Measurements from ENCODE around the gene RASAL2. TPM values are rescaled to one million over a fixed set of nuclear protein-coding genes. Genes with fewer than 3 reads are reported as not detected.
"Not testable (repeated sequence)": the region's sequence is repeated elsewhere in the genome, so short reads cannot be mapped to it uniquely, and the experiment has no call there.

RASAL2 gene
- total RNA-seq, 1 experiment from 2014 or later, result 21.3 TPM

DNA sequence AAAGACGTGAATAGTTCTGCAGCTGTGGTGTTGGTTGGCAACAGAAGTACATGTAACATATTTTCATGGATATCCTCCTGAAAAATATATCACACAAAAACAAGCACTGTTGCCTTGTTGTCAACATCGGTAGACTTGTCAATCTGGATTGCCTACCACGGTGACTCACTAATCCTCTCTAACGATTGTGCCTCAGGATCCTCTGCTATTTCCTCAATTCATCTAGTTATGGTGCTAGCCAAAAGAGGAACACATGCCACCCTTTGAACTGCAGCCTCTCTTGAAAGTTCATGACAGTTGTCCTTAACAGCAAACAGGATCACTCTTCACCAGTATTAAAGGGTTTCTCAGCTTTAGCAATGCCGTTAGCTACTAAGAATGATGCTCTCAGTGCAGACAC, 25.7 kb downstream of the RASAL2 start:
- DNase-seq (ENCODE audit: low spot score), result peak; percentile 24

DNA sequence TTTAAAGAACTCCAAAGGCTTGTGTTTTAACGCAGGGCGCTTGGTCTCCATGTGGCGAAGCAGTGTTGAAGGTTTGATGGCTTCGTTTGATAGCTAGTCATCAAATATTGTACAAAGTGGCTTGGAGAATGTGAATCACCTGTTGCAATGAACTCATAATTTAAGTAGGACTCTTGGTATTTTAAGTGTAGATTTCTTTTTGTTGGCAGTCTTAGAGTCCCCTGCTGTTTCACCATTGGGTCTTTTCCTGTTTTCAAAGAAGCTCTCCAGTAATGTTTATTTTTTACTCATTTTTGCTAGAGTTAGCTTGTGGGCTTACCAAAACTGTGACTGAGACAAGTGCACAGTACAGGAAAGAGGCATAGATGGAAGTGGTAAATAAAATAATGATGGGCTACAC, 26.2 kb downstream of the RASAL2 start:
- DNase-seq (ENCODE audit: low spot score), result no peak

DNA sequence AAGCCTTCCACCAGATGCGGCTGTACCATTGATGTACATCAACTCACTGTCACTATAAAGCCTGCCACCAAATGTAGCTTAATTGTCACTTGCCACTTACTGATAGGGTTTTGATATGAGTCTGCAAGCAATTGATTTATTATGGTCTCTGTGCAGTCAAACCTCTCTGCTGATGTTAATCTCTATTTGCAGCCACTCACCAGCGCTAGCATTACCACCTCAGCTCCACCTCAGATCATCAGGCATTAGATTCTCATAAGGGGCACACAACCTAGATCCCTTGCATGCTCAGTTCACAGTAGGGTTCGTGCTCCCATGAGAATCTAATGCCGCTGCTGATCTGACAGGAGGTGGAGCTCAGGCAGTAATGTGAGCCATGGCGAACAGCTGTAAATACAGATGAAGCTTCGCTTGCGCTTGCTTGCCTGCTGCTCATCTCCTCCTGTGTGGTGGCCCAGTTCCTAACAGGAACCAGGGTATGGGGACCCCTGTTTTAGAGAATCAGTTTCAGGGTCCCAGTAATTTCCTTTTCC, 26.7 kb downstream of the RASAL2 start:
- not testable (repeated sequence) for DNase-seq (ENCODE audit: low spot score)

DNA sequence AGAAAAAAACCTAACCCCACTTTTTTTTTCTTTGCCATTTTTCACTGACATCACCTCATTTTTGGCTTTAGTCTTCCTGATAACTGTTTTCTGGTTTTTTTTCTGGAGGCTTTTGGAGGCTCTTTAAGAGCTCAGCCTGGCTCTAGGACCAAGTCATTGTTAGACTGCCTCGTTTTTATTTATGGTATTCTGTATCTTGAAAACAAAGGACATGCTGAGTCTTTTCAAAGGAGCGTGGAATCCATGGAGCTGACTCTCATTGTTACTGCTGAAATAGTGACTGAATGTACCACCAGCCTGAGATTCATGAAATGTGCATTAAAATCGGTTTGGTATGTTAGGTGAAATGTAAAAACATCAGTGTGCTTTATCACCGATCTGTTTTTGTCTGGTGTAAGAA, 28.0 kb downstream of the RASAL2 start:
- no peak for DNase-seq (ENCODE audit: low spot score)

DNA sequence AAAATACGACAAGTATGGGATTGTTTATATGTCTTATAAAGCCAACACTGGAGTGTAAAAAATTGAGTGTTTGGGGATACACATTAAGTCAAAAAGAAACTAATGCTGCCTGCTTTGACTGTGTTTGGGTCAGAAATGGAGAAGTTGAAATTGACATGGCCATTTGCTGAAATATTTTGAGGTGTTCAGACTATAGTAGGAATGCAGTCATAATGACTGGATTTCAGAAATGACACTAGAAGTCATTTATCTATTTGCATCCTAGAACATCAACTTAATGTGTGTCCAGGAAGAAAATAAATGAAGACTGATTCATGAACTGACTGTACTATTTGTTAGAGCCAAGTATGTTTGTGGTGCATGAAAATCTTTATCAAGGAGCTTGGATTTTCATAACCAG, 28.4 kb downstream of the RASAL2 start:
- DNase-seq (ENCODE audit: low spot score), result no peak

DNA sequence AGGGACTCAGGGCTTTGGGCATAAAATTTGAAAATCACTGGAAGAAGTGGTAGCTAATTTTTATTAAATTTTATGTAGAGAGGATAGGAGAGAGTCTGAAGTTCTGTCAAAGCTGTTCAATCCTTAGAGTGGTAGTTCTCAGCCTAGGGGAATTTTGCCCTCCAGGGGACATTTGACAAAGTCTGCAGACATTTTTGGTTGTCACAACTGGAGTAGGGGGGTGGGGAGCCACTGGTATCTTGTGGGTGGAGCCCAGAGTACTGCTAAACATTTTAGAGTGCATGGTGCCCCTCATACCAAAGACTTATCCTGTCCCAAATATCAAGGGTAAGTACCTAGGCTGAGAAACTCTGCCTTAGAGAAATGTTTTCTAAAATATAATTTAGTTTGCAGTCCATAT, 30.2 kb downstream of the RASAL2 start:
- DNase-seq (ENCODE audit: low spot score), result no peak

DNA sequence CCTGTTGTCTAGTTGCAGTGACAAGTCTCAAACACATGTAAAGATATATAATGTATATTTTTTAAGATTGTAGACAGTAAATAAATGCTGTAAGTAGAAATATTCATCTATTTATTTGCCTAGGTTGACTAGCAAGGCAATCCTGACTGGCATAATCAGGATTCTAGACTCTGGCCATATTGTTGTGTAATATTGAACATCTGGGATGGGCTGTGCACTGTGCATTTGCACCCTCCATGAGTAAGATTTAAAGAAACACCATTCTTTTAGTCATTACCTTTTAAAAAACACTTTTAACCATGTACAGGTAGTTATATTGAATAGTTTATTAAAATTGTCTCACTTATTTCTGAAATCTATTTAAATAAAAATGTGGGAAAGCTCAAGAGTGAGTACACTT, 32.4 kb downstream of the RASAL2 start:
- DNase-seq (ENCODE audit: low spot score), result peak; percentile 6

DNA sequence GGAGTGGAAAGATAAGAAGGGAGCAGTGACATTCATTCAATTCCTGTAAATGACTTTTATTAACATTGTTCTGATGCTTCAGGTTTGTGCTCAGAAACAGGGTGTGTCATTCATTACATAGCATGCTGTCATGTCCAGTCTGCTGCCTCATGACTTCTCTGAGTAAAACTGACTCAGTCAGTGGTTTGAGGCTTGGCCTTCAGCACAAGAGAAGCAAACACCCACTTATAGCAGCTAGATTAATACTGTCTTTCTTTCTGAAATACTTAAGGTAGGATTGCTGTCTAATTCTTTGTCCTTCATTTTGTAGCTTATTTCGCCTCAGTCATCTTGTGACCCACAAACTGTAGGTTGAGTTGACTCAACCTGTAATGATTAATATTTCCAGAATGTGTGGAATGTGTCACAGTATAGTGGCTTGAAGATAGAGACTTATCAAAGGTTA, 32.9 kb downstream of the RASAL2 start:
- peak; percentile 66 for DNase-seq (ENCODE audit: low spot score)

DNA sequence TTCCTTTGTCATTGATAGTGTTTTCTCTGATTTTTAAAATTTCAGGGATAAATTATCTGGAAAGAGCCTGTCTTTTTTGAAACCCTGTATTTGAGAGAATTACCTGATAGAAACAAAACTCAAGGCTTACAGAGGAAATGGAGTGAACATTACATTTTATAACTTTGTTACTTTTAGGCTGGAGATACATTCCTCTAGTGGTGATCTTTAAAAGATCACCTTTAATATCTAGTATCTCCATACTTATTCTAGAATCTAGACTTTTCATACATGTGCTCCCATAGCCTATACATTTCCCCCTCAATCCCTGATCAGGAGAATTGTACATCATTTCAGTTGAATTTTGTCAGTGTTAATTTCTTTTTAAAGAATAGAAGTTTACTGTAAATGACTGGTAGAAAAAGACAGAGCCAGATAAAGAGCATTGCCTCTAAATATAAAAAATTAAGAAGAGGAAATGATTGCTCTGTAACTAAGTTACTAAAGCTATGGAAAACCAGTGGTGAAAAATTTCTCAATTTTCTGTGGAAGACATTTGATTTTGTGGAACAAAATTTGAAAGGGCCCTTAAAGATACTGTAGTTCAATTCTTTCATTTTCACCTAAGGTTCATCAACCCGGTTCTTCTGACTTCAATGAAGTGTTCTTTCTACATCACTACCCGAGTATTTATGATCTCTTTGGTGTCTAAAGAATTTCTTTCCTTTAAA, 33.7 kb downstream of the RASAL2 start:
- no peak for DNase-seq (ENCODE audit: low spot score)

DNA sequence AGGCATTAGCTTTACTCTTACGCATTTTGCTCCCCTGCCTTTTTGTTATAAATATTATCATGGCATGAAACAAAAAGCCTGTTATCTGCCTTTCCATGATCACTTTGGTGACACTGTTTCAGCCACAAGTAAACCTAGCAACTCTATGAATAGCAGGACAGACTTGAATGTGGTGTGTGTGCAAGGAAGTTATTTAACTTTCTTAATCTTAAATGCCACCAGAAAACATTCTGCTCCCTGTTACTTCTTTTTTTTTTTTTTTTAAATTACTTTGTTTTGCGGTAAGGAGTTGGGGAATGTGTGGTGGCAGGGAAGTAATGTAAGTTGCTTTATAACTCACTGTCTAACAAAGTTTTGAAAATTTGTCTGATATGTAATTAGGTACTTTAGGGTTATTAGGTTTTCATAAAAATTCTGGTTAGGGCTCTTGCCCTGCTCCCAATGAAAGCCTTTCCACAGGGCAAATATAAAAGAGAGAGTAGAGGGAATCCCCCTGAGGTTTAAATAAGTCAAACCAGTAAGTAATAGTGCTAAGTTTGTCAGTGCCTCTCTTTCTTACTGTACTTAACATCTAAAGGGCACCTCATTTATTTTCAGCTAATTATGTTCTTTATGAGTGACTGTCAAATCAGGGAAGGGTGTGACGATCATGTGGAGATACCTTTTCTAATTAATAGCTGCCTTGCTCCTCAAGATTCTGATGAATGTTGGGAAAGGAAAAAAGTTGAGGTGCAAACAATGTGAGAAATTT, 39.5 kb downstream of the RASAL2 start:
- DNase-seq (ENCODE audit: low spot score), result no peak

DNA sequence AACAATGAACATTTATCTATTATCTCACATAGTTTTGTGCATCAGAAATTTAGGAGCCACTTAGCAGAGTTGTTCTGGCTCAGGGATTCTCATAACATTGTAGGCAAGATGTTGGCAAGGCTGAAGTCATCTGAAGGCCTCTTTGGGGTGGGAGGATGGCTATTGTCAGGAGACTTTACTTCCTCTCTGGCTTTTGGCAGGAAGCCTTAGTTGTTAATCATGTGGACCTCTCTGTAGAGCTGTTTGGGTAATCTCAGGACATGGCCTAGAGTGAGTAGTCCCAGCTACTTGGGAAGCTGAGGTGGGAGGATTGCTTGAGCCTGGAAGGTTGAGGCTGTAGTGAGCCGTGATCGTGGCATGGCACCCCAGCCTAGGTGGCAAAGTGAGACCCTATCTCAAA, 40.2 kb downstream of the RASAL2 start:
- DNase-seq (ENCODE audit: low spot score), result no peak

DNA sequence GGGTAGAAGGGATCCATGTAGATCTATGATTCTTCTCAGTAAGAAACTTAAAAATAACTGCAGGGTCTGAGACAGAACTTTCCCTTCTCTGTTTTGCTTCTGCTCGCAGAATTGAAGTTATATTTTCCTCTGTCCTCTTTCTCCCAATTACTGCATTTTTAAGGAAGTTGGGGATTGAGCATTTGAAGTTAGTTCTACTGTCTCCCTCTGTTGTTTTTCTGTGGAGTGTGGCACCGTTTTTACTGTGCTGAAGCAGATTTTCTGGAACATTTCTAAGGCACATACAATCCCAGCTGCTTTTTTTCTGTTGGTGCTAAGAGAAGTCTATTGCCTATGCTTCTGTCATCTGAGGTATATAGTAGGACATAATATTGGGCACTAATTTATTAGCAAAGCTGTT, 43.3 kb downstream of the RASAL2 start:
- DNase-seq (ENCODE audit: low spot score), result no peak

DNA sequence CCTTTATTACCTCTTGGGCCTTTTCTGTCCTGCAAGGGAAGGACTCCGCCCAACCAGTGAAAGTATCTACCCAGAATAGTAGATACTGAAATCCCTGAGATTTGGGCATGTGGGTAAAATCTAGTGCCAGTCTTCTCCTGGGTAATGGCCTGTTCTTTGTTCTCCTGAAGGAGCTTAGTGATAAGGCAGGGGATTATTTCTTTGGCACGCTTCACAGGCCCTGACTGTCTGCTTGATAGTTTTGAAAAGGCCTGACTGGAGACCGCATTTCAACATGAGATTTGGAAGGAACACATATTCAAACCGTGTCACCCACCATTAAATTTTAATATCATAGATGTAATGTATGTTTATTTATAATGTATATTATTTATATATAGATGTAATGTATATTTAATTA, 48.9 kb downstream of the RASAL2 start:
- no peak for DNase-seq (ENCODE audit: low spot score)

DNA sequence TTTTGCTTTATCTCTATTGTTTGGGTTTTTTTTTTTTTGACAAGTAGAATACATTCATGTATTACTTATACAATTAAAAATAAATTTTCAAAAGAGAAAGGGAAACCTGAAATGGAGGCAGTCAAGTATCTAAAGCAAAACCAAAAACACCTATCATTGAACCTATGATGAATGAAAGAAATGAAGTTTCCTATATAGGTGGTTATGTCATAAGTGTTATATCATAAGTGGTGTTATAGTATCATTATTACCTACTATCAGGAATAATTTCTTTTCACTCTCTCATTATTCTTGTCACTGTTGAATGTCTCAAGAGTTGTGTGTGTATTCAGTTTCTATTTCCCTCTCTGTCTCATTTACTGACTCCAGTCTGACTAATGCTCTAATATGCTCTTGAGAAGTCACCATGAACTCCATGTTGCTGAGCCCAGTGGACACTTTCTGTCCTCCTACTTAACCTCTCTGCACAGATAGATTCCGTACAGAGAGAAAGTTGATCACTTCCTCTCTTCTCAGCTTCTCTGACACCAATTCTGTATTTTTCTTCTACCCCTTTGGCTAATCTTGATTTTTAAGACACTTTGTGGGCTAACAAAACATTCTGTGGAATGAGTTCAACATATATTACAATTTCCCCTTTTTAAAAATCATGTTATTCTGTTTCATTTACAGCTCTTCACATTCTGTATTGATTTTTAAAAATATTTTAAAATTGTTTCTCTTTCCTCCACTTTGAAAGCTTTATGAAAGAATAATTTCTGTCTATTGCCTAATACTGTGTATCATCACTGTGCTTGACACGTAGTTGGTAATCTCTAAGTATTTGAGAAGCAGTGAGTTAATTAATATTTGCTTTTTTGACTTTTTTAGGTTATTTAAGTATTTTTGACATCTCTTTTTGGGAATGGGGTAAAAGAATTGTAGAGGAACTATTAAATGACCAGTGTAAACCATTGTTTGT, 50.1 kb downstream of the RASAL2 start:
- DNase-seq (ENCODE audit: low spot score), result no peak

DNA sequence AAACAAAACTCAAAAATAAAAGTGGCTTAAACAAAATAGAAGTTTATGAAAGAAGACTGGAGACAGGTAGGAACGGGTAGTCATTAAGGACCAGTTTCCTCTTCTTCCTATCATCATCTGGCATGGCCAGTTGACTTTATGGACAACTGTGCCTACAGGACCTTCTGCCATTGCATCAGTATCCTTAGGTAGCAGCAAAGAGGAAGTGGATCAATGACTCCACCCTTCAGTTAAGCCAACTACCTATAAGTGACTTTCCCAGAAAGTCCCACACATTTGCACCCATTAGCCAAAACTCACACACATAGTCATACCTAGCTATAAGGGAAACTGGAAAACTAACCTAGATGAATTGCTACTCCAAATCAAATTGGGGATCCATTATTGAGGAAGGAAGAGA, 51.7 kb downstream of the RASAL2 start:
- no peak for DNase-seq (ENCODE audit: low spot score)

DNA sequence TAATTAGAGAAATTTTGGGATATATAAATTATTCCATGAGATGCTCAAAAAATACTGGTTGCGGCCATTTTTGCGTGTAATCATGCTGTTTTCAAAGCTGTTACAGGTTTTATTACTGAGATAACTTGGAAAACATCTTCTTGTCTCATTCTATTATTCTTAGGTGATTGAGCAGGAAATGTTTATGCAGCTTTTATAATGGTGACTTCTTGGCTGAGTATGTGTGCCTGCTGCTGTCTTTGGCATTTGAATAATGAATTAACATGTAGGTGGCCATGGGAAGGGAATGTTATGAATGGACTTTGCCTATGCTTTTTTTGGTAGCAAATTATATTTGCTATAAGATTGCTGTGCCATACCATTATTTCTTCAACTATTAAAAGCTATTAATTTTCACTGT, 52.5 kb downstream of the RASAL2 start:
- no peak for DNase-seq (ENCODE audit: low spot score)

DNA sequence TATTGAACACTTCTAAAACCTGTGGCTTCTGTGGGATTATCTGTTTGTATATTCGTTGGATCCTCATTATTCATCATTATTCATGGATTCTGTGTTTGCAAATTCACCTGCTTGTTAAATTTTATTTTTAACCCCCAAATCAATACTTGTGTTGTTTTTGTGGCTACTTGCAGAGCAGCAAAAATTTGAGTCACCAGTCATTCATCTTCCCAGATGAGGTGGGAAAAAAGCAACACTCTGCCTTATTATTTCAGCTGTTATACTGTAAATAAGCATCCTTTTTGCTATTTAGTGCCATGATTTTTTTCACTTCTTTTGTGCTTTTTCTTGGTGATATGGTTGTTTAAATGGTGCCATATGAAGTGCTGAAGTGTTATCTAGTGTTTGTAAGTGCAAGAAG, 56.7 kb downstream of the RASAL2 start:
- DNase-seq (ENCODE audit: low spot score), result no peak

DNA sequence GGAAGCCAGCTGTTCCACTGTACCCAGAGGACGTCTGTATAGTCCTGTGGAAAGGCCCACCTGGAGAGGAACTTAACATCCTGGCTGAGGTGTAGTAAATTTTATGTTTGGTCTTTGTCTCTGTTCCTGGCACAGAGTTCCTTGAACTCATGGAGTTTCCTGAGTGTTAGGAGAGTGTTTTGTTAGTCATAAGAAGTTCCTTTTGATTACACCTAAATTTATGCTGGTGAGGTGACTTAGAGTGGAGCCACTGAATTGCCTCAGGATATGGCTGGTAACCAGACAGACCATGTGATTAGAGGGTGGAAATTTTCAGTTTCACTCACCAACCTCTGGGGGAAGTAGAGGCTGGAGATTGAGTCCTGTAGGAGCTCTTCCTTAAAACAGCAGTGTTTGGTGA, 57.9 kb downstream of the RASAL2 start:
- no peak for DNase-seq (ENCODE audit: low spot score)

DNA sequence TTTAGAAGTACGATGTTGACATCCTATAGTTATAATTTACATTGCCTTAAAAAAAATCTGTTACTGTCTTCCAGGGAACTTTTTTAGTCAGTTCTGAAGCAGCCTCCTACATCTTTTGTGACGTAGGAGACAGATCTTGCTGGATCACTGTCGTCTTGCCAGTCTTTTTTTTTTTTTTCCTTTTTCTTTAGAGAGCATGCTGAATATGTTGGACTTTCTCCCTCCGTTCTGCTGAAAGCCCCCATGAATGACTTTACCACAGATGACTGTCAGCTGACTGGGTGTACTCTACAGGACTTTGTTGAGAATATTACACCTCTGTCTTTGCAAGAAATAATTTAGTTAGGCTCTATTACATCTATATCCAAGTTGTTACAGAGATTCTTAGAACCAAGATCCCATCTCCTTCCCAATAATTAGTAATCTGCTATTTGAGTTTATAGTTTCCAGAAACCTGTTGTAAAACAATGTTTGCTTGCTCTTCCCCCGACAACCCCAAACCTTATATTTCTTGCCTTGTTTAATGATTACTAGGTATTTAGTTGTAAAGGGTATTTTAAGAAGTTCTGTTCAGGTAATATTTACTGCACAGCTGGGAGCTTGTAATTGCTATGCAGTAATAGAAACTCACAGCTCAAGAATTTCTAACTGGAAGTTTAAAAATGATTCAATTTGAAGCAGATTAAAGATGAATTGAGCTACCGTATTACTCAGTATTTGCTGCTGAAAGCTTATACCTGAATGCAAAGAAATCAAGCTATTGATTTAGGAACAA, 61.8 kb downstream of the RASAL2 start:
- DNase-seq (ENCODE audit: low spot score), result no peak

DNA sequence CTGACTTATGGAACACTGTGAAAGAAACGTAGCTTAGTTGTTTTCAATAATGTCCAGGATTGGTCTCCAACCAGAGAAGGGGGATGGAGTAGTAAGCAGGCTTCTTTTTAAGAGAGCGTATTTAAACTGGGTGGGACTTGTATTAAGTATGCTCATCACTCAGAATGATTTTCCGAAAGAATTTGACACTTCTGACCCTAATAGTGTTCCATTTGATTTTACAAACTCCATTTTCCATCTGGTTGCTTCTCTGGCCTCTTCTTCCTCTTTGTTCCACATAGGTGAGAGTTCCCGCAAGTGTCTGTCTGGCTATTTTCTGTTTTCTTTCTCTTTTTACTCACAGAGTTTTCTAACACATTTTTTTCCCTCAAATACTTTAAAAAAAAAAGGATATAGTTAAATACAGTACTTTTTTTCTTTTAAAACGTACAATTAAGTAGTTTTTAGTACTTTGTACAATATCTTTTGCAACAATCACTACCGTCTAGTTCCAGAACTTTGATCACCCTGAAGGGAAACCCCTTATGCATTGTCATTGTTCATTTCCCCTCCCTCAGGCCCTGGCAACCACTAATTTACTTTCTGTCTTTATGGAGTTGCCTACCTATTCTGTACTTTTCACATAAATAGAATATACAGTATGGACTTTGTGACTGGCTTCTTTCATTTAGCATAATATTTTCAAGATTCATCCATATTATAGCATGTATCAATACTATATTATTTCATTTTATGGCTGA, 67.0 kb downstream of the RASAL2 start:
- no peak for DNase-seq (ENCODE audit: low spot score)
